ENCODE results near the gene PFN3.
"Not testable (repeated sequence)": the region's sequence is repeated elsewhere in the genome, so short reads cannot be mapped to it uniquely, and the experiment has no call there.

The PFN3 gene

DNA sequence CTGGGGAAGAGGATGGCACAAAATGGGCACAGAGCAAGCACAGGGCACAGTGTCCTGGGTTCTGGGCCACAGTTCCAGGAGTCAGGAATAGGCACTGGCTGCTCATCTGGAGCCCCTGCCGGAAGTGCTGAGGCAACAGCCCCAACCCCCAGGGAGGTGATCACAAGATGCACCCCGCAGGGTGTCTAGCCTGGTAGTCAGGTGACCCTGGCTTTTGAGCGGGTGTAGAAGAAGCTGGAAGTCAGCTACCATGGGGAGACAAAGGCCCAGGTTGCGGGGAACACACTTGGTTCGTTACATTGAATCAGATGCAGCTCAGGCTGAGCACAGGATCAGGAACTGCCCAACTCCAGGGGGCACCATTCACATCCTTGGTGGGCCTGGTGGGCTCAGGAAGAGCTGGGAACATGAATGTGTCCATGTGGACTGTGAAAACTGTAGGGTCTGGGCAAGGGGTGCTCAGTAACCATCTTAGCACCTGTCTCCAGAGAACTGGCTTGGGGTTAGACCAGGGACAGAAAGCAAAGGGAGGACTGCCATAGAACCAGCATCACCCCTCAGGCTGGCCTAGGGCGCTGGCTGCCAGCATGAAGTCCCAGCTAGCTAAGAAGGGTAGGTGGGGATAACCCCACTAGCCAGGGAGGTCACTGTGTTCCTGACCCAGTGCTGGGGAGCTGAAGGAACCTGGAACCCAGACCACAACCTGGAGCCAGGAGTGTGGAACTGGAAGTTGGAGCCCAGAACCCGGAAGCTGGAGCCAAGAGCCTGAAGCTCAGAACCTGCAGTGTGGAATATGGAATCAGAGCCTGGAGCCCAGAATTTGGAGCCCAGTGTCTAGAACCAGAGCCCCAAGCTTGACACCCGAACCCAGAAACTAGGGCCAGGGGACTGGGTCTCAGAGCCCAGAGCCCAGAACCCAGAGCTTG, 22.3 kb downstream of the PFN3 start (continued):
- TF ChIP-seq, protein P1, sequence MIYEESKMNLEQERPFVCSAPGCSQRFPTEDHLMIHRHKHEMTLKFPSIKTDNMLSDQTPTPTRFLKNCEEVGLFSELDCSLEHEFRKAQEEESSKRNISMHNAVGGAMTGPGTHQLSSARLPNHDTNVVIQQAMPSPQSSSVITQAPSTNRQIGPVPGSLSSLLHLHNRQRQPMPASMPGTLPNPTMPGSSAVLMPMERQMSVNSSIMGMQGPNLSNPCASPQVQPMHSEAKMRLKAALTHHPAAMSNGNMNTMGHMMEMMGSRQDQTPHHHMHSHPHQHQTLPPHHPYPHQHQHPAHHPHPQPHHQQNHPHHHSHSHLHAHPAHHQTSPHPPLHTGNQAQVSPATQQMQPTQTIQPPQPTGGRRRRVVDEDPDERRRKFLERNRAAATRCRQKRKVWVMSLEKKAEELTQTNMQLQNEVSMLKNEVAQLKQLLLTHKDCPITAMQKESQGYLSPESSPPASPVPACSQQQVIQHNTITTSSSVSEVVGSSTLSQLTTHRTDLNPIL (CRISPR knock-in tag; IDR thresholded peaks at IDR 0.05; ENCODE audit: low read depth) = no peak
- no peak for TF ChIP-seq ARNTL (CRISPR knock-in tag; IDR thresholded peaks at IDR 0.05; ENCODE audit: borderline replicate concordance, low read depth)
- TF ChIP-seq, protein P2, sequence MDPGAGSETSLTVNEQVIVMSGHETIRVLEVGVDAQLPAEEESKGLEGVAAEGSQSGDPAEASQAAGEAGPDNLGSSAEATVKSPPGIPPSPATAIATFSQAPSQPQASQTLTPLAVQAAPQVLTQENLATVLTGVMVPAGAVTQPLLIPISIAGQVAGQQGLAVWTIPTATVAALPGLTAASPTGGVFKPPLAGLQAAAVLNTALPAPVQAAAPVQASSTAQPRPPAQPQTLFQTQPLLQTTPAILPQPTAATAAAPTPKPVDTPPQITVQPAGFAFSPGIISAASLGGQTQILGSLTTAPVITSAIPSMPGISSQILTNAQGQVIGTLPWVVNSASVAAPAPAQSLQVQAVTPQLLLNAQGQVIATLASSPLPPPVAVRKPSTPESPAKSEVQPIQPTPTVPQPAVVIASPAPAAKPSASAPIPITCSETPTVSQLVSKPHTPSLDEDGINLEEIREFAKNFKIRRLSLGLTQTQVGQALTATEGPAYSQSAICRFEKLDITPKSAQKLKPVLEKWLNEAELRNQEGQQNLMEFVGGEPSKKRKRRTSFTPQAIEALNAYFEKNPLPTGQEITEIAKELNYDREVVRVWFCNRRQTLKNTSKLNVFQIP (CRISPR knock-in tag; IDR thresholded peaks at IDR 0.05; ENCODE audit: borderline replicate concordance, low read depth) = no peak
- TF ChIP-seq BACH2 (CRISPR knock-in tag; IDR thresholded peaks at IDR 0.05; ENCODE audit: borderline replicate concordance) = no peak
- TF ChIP-seq GLIS3 (CRISPR knock-in tag; IDR thresholded peaks at IDR 0.05) = no peak

DNA sequence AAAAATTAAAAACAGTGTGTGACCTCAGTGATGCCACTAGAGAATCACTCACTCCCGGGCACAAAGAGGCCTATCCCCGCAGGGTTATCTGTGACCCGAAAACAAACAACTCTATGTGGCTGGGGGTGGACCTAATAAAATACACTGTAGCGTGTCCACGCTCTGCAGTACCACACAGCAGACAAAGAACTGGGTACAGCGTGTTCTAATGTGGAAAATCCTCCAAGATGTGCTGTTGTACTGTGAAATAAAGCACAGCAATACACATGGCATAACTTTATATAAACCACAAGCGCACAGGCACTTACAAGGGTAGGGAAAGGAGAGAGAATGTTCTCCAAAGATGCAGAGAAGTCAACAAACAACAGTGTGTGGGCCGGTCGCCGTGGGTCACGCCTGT, 24.4 kb downstream of the PFN3 start:
- TF ChIP-seq OSR1 (CRISPR knock-in tag; IDR thresholded peaks at IDR 0.05) (no peak), ZFP30 (CRISPR knock-in tag; IDR thresholded peaks at IDR 0.05) (no peak), CSDC2 (CRISPR knock-in tag; IDR thresholded peaks at IDR 0.05) (no peak), BACH2 (CRISPR knock-in tag; IDR thresholded peaks at IDR 0.05; ENCODE audit: borderline replicate concordance) (no peak), ARNTL (CRISPR knock-in tag; IDR thresholded peaks at IDR 0.05; ENCODE audit: borderline replicate concordance, low read depth) (no peak), SNAI2 (CRISPR knock-in tag; IDR thresholded peaks at IDR 0.05) (no peak), GLIS3 (CRISPR knock-in tag; IDR thresholded peaks at IDR 0.05) (no peak), ESRRG (CRISPR knock-in tag; IDR thresholded peaks at IDR 0.05) (no peak)
- TF ChIP-seq, protein P1 (CRISPR knock-in tag; IDR thresholded peaks at IDR 0.05; ENCODE audit: low read depth) = no peak
- TF ChIP-seq, protein P2 (CRISPR knock-in tag; IDR thresholded peaks at IDR 0.05; ENCODE audit: borderline replicate concordance, low read depth) = no peak
- no peak for ATAC-seq

DNA sequence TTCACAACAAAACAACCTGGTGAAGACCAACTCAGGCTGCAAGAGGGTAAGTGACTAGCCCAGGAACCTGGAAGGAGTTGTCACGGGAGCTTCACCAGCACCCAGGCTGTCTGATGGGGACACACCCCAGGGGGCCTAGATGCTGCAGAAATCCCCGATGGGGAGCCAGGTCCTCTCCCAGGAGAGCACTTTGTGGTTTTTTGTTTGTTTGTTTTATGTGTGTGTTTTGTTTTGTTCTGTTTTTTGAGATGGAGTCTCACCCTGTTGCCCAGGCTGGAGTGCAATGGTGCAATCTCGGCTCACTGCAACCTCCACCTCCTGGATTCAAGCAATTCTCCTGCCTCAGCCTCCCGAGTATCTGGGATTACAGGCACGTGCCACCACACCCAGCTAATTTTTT, 24.9 kb downstream of the PFN3 start:
- not testable (repeated sequence) for ATAC-seq

DNA sequence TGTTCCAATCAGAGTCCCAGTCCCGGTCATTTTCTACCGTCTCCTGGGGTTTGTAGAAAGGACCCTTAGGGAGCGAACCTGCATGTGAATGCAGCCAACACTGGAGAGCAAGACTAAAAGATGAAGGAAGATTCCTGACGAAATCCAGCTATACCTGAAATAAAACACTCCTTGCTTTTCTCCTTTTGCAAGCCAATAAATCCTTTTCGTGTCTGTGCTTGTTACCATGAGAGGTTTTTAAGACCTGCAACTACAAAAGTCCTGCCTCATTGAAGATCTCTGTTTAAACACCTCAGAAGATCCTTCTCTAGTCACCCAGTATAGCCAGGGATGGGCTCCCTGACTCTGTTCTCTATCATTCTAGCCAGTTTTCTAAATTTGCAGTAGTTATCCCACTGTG, 26.2 kb downstream of the PFN3 start:
- ATAC-seq = no peak
- TF ChIP-seq RARB (CRISPR knock-in tag; IDR thresholded peaks at IDR 0.05) (no peak), ZNF8 (CRISPR knock-in tag; IDR thresholded peaks at IDR 0.05) (no peak)

DNA sequence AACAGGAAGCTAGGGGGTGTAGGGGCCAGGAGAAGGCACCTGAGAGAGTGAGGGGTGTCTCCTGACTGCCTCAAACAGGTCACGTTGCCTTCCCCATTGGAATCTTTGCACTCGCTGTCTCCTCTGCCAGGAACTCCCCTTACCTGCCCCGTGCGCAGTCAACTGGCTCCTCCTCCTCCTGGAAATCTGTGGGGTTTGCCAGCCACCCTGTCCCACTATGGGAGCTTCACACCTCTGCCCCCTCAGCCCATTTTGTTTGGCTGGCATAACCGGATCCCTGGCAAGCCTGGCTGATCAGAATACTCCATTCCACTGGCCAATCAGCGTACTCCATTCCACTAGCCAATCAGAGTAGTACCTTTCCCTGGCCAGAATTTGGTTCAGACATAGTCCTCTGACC, 26.7 kb downstream of the PFN3 start:
- no peak for ATAC-seq
- no peak for TF ChIP-seq TCF4 (CRISPR knock-in tag; IDR thresholded peaks at IDR 0.05; ENCODE audit: borderline replicate concordance)
- TF ChIP-seq ZFP3 (CRISPR knock-in tag; IDR thresholded peaks at IDR 0.05) = no peak
- no peak for TF ChIP-seq BACH2 (CRISPR knock-in tag; IDR thresholded peaks at IDR 0.05; ENCODE audit: borderline replicate concordance)
- no peak for TF ChIP-seq ZNF565 (CRISPR knock-in tag; conservative IDR thresholded peaks at IDR 0.05; ENCODE audit: low read depth)

DNA sequence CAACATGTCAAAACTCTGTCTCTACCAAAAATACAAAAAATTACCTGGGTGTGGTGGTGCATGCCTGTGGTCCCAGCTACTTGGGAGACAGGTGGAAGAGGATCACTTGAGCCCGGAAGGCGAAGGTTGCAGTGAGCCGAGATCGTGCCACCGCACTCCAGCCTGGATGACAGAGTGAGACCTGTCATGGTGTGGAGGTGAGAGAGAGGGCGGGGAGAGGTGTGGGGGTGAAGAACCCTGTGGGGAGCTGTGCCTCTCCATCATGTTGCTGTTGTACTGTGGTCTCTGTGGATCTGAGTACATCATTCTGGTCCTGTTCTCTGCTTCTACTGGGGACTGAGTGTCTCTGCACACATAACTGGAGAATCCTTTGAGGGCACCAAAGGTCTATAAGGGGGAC, 27.6 kb downstream of the PFN3 start:
- ATAC-seq = no peak
- TF ChIP-seq GLIS3 (CRISPR knock-in tag; IDR thresholded peaks at IDR 0.05) = no peak
- no peak for TF ChIP-seq PPARA (CRISPR knock-in tag; IDR thresholded peaks at IDR 0.05; ENCODE audit: borderline replicate concordance)
- no peak for TF ChIP-seq ARNTL (CRISPR knock-in tag; IDR thresholded peaks at IDR 0.05; ENCODE audit: borderline replicate concordance, low read depth)
- no peak for TF ChIP-seq TOX (CRISPR knock-in tag; IDR thresholded peaks at IDR 0.05; ENCODE audit: borderline replicate concordance)
- TF ChIP-seq SNAI2 (CRISPR knock-in tag; IDR thresholded peaks at IDR 0.05) = no peak
- TF ChIP-seq, protein P3, sequence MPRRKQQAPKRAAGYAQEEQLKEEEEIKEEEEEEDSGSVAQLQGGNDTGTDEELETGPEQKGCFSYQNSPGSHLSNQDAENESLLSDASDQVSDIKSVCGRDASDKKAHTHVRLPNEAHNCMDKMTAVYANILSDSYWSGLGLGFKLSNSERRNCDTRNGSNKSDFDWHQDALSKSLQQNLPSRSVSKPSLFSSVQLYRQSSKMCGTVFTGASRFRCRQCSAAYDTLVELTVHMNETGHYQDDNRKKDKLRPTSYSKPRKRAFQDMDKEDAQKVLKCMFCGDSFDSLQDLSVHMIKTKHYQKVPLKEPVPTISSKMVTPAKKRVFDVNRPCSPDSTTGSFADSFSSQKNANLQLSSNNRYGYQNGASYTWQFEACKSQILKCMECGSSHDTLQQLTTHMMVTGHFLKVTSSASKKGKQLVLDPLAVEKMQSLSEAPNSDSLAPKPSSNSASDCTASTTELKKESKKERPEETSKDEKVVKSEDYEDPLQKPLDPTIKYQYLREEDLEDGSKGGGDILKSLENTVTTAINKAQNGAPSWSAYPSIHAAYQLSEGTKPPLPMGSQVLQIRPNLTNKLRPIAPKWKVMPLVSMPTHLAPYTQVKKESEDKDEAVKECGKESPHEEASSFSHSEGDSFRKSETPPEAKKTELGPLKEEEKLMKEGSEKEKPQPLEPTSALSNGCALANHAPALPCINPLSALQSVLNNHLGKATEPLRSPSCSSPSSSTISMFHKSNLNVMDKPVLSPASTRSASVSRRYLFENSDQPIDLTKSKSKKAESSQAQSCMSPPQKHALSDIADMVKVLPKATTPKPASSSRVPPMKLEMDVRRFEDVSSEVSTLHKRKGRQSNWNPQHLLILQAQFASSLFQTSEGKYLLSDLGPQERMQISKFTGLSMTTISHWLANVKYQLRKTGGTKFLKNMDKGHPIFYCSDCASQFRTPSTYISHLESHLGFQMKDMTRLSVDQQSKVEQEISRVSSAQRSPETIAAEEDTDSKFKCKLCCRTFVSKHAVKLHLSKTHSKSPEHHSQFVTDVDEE (CRISPR knock-in tag; IDR thresholded peaks at IDR 0.05) = no peak
- no peak for TF ChIP-seq ZFP3 (CRISPR knock-in tag; IDR thresholded peaks at IDR 0.05)
- TF ChIP-seq, protein P2 (CRISPR knock-in tag; IDR thresholded peaks at IDR 0.05; ENCODE audit: borderline replicate concordance, low read depth) = no peak
- TF ChIP-seq ZFP30 (CRISPR knock-in tag; IDR thresholded peaks at IDR 0.05) = no peak

Measured in SK-N-SH treated with all-trans-retinoic acid at 6 μM for 48 hours (cell line).